ENCODE data around the gene EPS8. TPM values are rescaled to one million over a fixed set of nuclear protein-coding genes. Genes with fewer than 3 reads are reported as not detected.
"Not testable (repeated sequence)": the region's sequence is repeated elsewhere in the genome, so short reads cannot be mapped to it uniquely, and the experiment has no call there.

The EPS8 gene
- total RNA-seq, 1 experiment from 2014 or later, result 232 TPM

DNA sequence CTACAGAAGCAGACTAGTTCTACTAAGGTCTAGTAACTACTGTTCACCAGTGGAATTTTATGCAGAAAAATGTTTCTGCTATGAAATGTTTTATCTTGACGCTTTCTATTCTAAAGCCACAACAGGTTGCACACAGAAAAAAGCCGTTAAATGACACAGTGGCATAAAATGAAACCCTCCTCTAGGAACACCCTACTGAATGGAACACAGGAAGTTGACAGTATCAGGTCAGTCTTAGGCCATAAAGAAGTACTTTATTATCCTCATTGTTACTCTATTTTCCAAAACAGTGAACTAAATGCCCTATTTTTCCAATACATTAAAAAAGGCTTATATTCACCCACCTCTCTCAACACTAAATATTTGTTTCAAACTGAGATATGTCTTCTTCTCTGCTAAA is 21.9 kb downstream of the EPS8 start:
- ChIA-PET CTCF (no interaction called here), POLR2A (ENCODE audit: unreplicated experiment) (no interaction called here)
- H3K9me2 ChIP-seq (ENCODE audit: insufficient read depth), result no peaks in the 10 kb centered on the region
- H3K79me2 ChIP-seq (ENCODE audit: low read depth), result peaks cover 97% of the 10 kb centered on the region
- H3K9me3 ChIP-seq (ENCODE audit: insufficient read depth, low read depth), result peaks cover 5% of the 10 kb centered on the region; the same call in 1 of the 2 replicates
- no peak for DNase-seq
- H3K36me3 ChIP-seq (ENCODE audit: low read depth), result peaks cover 10% of the 10 kb centered on the region; the same call in 1 of the 2 replicates
- no TSS peak for BruUV-seq (replicated peaks)
- peaks cover 6% of the 10 kb centered on the region; the same call in 1 of the 2 replicates for H4K20me1 ChIP-seq (ENCODE audit: insufficient read depth)
- H3K4me2 ChIP-seq, result no peak overlapping the region
- peaks cover 17% of the 10 kb centered on the region; the same call in 1 of the 2 replicates for H3K4me1 ChIP-seq (replicated peaks; ENCODE audit: insufficient read depth)
- no peaks in the 10 kb centered on the region for H3K27me3 ChIP-seq (ENCODE audit: insufficient read depth, low read depth)
- H3K4me3 ChIP-seq, result no peak overlapping the region
- TF ChIP-seq, protein P1, sequence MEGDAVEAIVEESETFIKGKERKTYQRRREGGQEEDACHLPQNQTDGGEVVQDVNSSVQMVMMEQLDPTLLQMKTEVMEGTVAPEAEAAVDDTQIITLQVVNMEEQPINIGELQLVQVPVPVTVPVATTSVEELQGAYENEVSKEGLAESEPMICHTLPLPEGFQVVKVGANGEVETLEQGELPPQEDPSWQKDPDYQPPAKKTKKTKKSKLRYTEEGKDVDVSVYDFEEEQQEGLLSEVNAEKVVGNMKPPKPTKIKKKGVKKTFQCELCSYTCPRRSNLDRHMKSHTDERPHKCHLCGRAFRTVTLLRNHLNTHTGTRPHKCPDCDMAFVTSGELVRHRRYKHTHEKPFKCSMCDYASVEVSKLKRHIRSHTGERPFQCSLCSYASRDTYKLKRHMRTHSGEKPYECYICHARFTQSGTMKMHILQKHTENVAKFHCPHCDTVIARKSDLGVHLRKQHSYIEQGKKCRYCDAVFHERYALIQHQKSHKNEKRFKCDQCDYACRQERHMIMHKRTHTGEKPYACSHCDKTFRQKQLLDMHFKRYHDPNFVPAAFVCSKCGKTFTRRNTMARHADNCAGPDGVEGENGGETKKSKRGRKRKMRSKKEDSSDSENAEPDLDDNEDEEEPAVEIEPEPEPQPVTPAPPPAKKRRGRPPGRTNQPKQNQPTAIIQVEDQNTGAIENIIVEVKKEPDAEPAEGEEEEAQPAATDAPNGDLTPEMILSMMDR (conservative IDR thresholded peaks at IDR 0.05), result no peak
- TF ChIP-seq EZH2 (IDR thresholded peaks at IDR 0.05; ENCODE audit: low read depth), result no peak
- H3F3A ChIP-seq (ENCODE audit: insufficient read depth, low read depth), result peaks cover 7% of the 10 kb centered on the region; the same call in 1 of the 2 replicates
- intact Hi-C loops (cut with micrococcal nuclease; ENCODE audit: unreplicated experiment), result no loop called here
- peak overlapping the region; percentile 20; the same call in 1 of the 2 replicates for H3K27ac ChIP-seq
- H2AFZ ChIP-seq, result no peak overlapping the region

DNA sequence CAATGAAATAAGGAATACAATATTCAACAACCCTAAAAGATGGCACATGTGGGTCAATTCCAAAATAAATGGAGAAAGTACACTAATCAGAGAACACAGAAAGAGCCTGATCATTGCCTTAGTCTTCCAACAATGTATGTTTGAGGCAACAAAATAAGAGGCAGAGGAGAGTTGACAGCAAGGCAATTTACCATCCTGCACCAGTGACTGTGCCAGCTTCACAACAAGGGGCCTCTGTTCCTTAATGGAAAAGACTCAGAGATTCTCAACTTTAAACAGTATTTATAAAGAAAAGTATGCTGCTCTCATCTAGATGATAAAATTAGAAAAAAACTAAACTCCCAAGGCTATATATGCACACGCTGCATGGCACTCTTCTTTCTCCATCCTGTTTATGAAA is 25.9 kb downstream of the EPS8 start:
- H3K27me3 ChIP-seq (ENCODE audit: insufficient read depth, low read depth), result no peaks in the 10 kb centered on the region
- no peak overlapping the region for H2AFZ ChIP-seq
- no peak for DNase-seq
- H3K9me3 ChIP-seq (ENCODE audit: insufficient read depth, low read depth), result peaks cover 21% of the 10 kb centered on the region
- H3K9me2 ChIP-seq (ENCODE audit: insufficient read depth), result no peaks in the 10 kb centered on the region
- CTCF ChIA-PET, result no interaction called here
- peaks cover 10% of the 10 kb centered on the region; the same call in 1 of the 2 replicates for H3K36me3 ChIP-seq (ENCODE audit: low read depth)
- no peak overlapping the region for H3K4me3 ChIP-seq
- H3K79me2 ChIP-seq (ENCODE audit: low read depth), result peaks cover 97% of the 10 kb centered on the region
- intact Hi-C loops (cut with micrococcal nuclease; ENCODE audit: unreplicated experiment), result no loop called here
- peaks cover 12% of the 10 kb centered on the region for H3F3A ChIP-seq (ENCODE audit: insufficient read depth, low read depth)
- H3K4me2 ChIP-seq, result no peak overlapping the region
- BruUV-seq (replicated peaks), result no TSS peak
- no peak overlapping the region for H3K27ac ChIP-seq
- peaks cover 5% of the 10 kb centered on the region for H3K4me1 ChIP-seq (replicated peaks; ENCODE audit: insufficient read depth)
- peaks cover 6% of the 10 kb centered on the region; the same call in 1 of the 2 replicates for H4K20me1 ChIP-seq (ENCODE audit: insufficient read depth)
- POLR2A ChIA-PET (ENCODE audit: unreplicated experiment), result no interaction called here
- no peak for TF ChIP-seq EZH2 (IDR thresholded peaks at IDR 0.05; ENCODE audit: low read depth)
- TF ChIP-seq, protein P1 (conservative IDR thresholded peaks at IDR 0.05), result no peak

DNA sequence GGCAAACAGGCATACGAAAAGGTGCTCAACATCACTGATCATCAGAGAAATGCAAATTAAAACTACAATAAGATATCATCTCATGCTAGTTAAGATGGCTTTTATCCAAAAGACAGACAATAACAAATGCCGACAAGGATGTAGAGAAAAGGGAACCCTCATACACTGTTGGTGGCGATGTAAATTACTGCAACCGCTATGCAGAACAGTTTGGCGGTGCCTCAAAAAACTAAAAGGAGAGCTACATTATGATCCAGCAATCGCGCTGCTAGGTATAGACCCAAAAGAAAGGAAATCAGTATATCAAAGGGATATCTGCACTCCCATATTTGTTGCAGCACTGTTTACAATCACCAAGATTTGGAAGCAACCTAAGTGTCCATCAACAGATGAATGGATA is 27.0 kb downstream of the EPS8 start:
- peaks cover 19% of the 10 kb centered on the region for H3F3A ChIP-seq (ENCODE audit: insufficient read depth, low read depth)
- H3K36me3 ChIP-seq (ENCODE audit: low read depth); DNase-seq; H2AFZ ChIP-seq; BruUV-seq (replicated peaks); H3K27ac ChIP-seq; H3K9me2 ChIP-seq (ENCODE audit: insufficient read depth); POLR2A ChIA-PET (ENCODE audit: unreplicated experiment); H3K4me3 ChIP-seq; H4K20me1 ChIP-seq (ENCODE audit: insufficient read depth); CTCF ChIA-PET; intact Hi-C loops (cut with micrococcal nuclease; ENCODE audit: unreplicated experiment); H3K27me3 ChIP-seq (ENCODE audit: insufficient read depth, low read depth); H3K4me2 ChIP-seq: not testable (repeated sequence)
- peaks cover 16% of the 10 kb centered on the region for H3K4me1 ChIP-seq (replicated peaks; ENCODE audit: insufficient read depth)
- peaks cover 97% of the 10 kb centered on the region for H3K79me2 ChIP-seq (ENCODE audit: low read depth)
- H3K9me3 ChIP-seq (ENCODE audit: insufficient read depth, low read depth), result peaks cover 27% of the 10 kb centered on the region

Measured in PC-9 (cell line).